Stomach (tissue), 9 donors: ENCODE results near the gene TGFBI. TPM values are rescaled to one million over a fixed set of nuclear protein-coding genes. Genes with fewer than 3 reads are reported as not detected.

Source experiments
- DNase-seq, 2 donors: peaks; one replicate each; pipeline versions ENCODE4 v3.0.0 to v3.0.0-alpha.2; 2013 to 2019
- H3K27ac ChIP-seq, 5 donors: fragments of 200-600 bp in 4 of 5; sonication (generic) in 4 of 5; one replicate each; pipeline ENCODE4 v1.5.1; 2013 to 2019; ENCODE audit warnings: mild to moderate bottlenecking in 1 of 5, moderate library complexity in 1 of 5
- H3K27me3 ChIP-seq, 3 donors: fragments of 200-600 bp; sonication (generic); one replicate each; pipeline ENCODE4 v1.5.1; 2017 to 2019; ENCODE audit warnings: mixed run types in 1 of 3
- H3K36me3 ChIP-seq, 4 donors: fragments of 200-600 bp; sonication (generic); 1 replicate in 3 of 4; 2 replicates in 1 of 4; pipeline ENCODE4 v1.5.1; 2016 to 2019
- H3K4me1 ChIP-seq, 4 donors: fragments of 200-600 bp; sonication (generic); one replicate each; pipeline ENCODE4 v1.5.1; 2016 to 2019
- H3K4me3 ChIP-seq, 4 donors: fragments of 200-600 bp; sonication (generic) in 3 of 4; one replicate each; pipeline ENCODE4 v1.5.1; 2016 to 2019; ENCODE audit warnings: mild to moderate bottlenecking in 1 of 4
- H3K9me3 ChIP-seq, 4 donors: fragments of 200-600 bp; sonication (generic); one replicate each; pipeline ENCODE4 v1.5.1; 2016 to 2019
- EP300 ChIP-seq: sonication (generic); formaldehyde crosslinking; IDR thresholded peaks from one replicate; pipeline ENCODE4 v1.6.1; 2017; ENCODE audit warnings: antibody characterized with exemption
- POLR2A ChIP-seq, 4 donors: fragments of 450-650 bp; IDR thresholded peaks; one replicate each; pipeline ENCODE4 v1.6.1; 2016; ENCODE audit warnings: antibody characterized with exemption in 4 of 4, control low read depth in 2 of 4, mild to moderate bottlenecking in 1 of 4, moderate library complexity in 1 of 4
- POLR2AphosphoS5 ChIP-seq, 3 donors: sonication (generic); formaldehyde crosslinking; IDR thresholded peaks; one replicate each; pipeline ENCODE4 v1.6.1; 2016; ENCODE audit warnings: antibody characterized with exemption in 3 of 3
- WGBS, 5 donors: extraction: QIAGEN DNeasy Blood & Tissue Kit in 3 of 5; methylation state at CpG; one replicate each; pipeline versions ENCODE4 v1.1.5 to v1.1.7; 2013 to 2018; 5-methylcytosine and 5-hydroxymethylcytosine counted together
- intact Hi-C: fragments of 100-400 bp; cut with DNase I; formaldehyde crosslinking; loops from one replicate; pipeline ENCODE4 v1.15.1; 2023; ENCODE audit warnings: low total_unique reads
- polyA plus RNA-seq, 3 donors: library from polyadenylated mRNA; stranded (reverse); fragments of 200-250 nt; gene quantifications; one replicate each; pipeline ENCODE4 v1.2.3, GENCODE V29; 2013
- total RNA-seq, 5 donors: library from RNA; depleted of rRNA; stranded (reverse); fragments of >200 nt; gene quantifications; one replicate each; pipeline versions ENCODE4 v1.1.0 to v1.2.3, GENCODE V29; 2014 to 2016
- TF ChIP-seq, protein P1 (sequence below), 7 experiments: fragments of 450-650 bp in 4 of 7; fragments of 200-600 bp in 3 of 7; sonication (generic) in 3 of 7; IDR thresholded peaks; one replicate each; pipeline ENCODE4 v1.5.1; 2016 to 2019; ENCODE audit warnings: antibody characterized with exemption in 7 of 7, control low read depth in 2 of 7, mild to moderate bottlenecking in 1 of 7
- donor health status: healthy with polysubstance abuse.
- donor health status: Bipolar disorder and iron deficiency.
- donor health status: healthy.

TGFBI gene
- total and polyA plus RNA-seq, 8 donors = 24.5 to 180 (median 62.2) TPM

GRCh38 chr5:136090319-136090718 lies 61.5 kb downstream of the TGFBI start:
- Histone ChIP-seq H3K9me3 (no peaks in the 10 kb centered on the region), H3K27ac (peak overlapping the region in 1 of 5 donors; percentile 1), H3K4me1 (peaks cover 10 to 36% (median 25%) of the 10 kb centered on the region in 4 donors), H3K4me3 (no peak overlapping the region), H3K27me3 (no peaks in the 10 kb centered on the region), H3K36me3 (no peaks in the 10 kb centered on the region)
- no peak for TF ChIP-seq EP300
- TF ChIP-seq POLR2AphosphoS5 (IDR thresholded peaks at IDR 0.05) = no peak
- no peak for TF ChIP-seq POLR2A (IDR thresholded peaks at IDR 0.05)
- TF ChIP-seq, protein P1, sequence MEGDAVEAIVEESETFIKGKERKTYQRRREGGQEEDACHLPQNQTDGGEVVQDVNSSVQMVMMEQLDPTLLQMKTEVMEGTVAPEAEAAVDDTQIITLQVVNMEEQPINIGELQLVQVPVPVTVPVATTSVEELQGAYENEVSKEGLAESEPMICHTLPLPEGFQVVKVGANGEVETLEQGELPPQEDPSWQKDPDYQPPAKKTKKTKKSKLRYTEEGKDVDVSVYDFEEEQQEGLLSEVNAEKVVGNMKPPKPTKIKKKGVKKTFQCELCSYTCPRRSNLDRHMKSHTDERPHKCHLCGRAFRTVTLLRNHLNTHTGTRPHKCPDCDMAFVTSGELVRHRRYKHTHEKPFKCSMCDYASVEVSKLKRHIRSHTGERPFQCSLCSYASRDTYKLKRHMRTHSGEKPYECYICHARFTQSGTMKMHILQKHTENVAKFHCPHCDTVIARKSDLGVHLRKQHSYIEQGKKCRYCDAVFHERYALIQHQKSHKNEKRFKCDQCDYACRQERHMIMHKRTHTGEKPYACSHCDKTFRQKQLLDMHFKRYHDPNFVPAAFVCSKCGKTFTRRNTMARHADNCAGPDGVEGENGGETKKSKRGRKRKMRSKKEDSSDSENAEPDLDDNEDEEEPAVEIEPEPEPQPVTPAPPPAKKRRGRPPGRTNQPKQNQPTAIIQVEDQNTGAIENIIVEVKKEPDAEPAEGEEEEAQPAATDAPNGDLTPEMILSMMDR (IDR thresholded peaks at IDR 0.05) = no peak
- intact Hi-C loops = no loop called here
- no peak for DNase-seq
- 84 to 95% (median 94%) methylated on average over 4 of the region's 4 CpGs for WGBS, 5 donors

GRCh38 chr5:136094189-136094912 lies 65.6 kb downstream of the TGFBI start:
- intact Hi-C loops = no loop called here
- TF ChIP-seq, protein P1 (IDR thresholded peaks at IDR 0.05) = no peak
- TF ChIP-seq POLR2AphosphoS5 (IDR thresholded peaks at IDR 0.05) (no peak), POLR2A (IDR thresholded peaks at IDR 0.05) (no peak), EP300 (no peak)
- no peaks in the 10 kb centered on the region for H3K36me3 ChIP-seq
- H3K27ac ChIP-seq = peak overlapping the region in 3 of 5 donors; percentile 3 to 53 (median 15)
- DNase-seq = peak; percentile 50 to 62
- H3K27me3 ChIP-seq = no peaks in the 10 kb centered on the region
- H3K4me3 ChIP-seq = no peak overlapping the region
- H3K4me1 ChIP-seq = peaks cover 0 to 21% (median 13%) of the 10 kb centered on the region in 4 donors
- WGBS, 5 donors = 35 to 60% (median 51%) methylated on average over 3 of the region's 3 CpGs
- no peaks in the 10 kb centered on the region for H3K9me3 ChIP-seq

GRCh38 chr5:136094913-136095641 lies 66.3 kb downstream of the TGFBI start:
- Histone ChIP-seq H3K36me3 (no peaks in the 10 kb centered on the region), H3K27ac (peak overlapping the region in 2 of 5 donors; percentile 3 to 53)

GRCh38 chr5:136098176-136098575 lies 69.4 kb downstream of the TGFBI start:
- Histone ChIP-seq H3K9me3 (no peaks in the 10 kb centered on the region), H3K4me3 (no peak overlapping the region)
- intact Hi-C loops = no loop called here

More at GRCh38 chr5:136094913-136095641, 66.3 kb downstream of the TGFBI start:
- intact Hi-C loops = no loop called here
- Histone ChIP-seq H3K4me1 (peaks cover 0 to 21% (median 13%) of the 10 kb centered on the region in 4 donors), H3K9me3 (no peaks in the 10 kb centered on the region), H3K4me3 (no peak overlapping the region), H3K27me3 (no peaks in the 10 kb centered on the region)
- DNase-seq = no peak
- WGBS, 5 donors = 46 to 60% (median 55%) methylated on average over 8 of the region's 8 CpGs
- TF ChIP-seq POLR2A (IDR thresholded peaks at IDR 0.05) = no peak
- TF ChIP-seq POLR2AphosphoS5 (IDR thresholded peaks at IDR 0.05) = no peak
- TF ChIP-seq, protein P1 (IDR thresholded peaks at IDR 0.05) = no peak
- TF ChIP-seq EP300 = no peak

More at GRCh38 chr5:136098176-136098575, 69.4 kb downstream of the TGFBI start:
- Histone ChIP-seq H3K27ac (no peak overlapping the region), H3K36me3 (no peaks in the 10 kb centered on the region), H3K27me3 (no peaks in the 10 kb centered on the region), H3K4me1 (peaks cover 0 to 21% (median 13%) of the 10 kb centered on the region in 4 donors)
- TF ChIP-seq, protein P1 (IDR thresholded peaks at IDR 0.05) = no peak
- TF ChIP-seq POLR2AphosphoS5 (IDR thresholded peaks at IDR 0.05) = no peak
- TF ChIP-seq POLR2A (IDR thresholded peaks at IDR 0.05) = no peak
- no peak for TF ChIP-seq EP300
- no peak for DNase-seq
- WGBS, 5 donors = 45 to 55% (median 51%) methylated on average over 4 of the region's 4 CpGs
